Measurements from ENCODE around the gene NELL1.

- TF ChIP-seq CTCF (conservative IDR thresholded peaks at IDR 0.05 in 1 of 2, IDR thresholded peaks at IDR 0.05 in 1 of 2; ENCODE audit: extremely low read depth in 1 of 2, insufficient read depth in 1 of 2, low read depth in 1 of 2, low read length in 2 of 2) (no peak), EZH2 (IDR thresholded peaks at IDR 0.05; ENCODE audit: borderline replicate concordance, low read length) (no peak)
Observed at GRCh38 chr11:21456186-21456585, 786.8 kb downstream of the NELL1 start.

Measured in mammary epithelial cell (primary cell).